ENCODE results near the gene HYAL3. TPM values are rescaled to one million over a fixed set of nuclear protein-coding genes. Genes with fewer than 3 reads are reported as not detected.

Gene HYAL3, protein sequence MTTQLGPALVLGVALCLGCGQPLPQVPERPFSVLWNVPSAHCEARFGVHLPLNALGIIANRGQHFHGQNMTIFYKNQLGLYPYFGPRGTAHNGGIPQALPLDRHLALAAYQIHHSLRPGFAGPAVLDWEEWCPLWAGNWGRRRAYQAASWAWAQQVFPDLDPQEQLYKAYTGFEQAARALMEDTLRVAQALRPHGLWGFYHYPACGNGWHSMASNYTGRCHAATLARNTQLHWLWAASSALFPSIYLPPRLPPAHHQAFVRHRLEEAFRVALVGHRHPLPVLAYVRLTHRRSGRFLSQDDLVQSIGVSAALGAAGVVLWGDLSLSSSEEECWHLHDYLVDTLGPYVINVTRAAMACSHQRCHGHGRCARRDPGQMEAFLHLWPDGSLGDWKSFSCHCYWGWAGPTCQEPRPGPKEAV
- 1.8 and 2.4 TPM in 2 replicates for total RNA-seq

DNA sequence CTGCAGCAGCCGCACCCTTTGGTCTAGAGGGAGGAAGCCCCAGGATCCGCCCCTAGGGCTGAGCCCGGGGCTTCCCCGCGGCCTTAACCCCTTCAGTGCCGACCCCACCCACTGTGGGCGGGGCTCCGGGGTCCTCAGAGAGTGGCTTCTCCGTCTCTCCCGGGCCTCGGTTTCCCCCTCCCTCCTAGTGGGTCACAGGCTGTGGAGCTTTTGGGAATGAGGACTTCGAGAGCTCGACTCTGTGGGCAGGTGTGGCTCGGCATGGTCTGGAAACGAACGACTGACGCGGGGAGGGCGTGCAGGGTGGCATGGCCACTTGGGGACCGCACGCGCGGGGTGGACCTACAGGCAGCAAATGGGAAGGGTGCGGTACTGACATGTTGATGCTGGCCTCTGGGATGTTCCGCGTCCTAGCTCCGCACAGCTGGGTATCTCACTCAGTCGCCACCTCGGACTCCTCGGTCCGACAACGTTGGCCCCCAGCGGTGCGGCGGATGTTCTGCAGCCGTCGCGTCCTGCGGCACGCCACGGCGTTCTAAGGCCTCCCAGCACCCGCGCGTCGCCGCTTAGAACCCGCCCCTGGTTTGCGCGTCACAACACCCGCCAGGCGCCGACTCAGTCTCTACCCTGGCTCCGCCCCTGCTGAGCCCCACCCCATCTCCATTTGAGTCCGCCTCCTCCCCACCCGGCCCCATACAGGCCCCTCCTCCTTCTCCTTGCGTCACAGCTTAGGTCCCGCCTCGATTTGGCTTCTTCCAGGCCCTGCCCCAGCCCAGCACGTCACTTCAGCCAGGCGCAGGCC lies at the start of gene HYAL3, which contains the start of gene NAA80:
Gene HYAL3 (minus strand): TSS at position 570 of the 802 bp plus-strand sequence. CDS start 3,803 bp downstream, outside the sequence.
Gene NAA80 (minus strand): TSS at position 570 of the 802 bp plus-strand sequence. CDS start 1,942 bp downstream, outside the sequence.

DNA sequence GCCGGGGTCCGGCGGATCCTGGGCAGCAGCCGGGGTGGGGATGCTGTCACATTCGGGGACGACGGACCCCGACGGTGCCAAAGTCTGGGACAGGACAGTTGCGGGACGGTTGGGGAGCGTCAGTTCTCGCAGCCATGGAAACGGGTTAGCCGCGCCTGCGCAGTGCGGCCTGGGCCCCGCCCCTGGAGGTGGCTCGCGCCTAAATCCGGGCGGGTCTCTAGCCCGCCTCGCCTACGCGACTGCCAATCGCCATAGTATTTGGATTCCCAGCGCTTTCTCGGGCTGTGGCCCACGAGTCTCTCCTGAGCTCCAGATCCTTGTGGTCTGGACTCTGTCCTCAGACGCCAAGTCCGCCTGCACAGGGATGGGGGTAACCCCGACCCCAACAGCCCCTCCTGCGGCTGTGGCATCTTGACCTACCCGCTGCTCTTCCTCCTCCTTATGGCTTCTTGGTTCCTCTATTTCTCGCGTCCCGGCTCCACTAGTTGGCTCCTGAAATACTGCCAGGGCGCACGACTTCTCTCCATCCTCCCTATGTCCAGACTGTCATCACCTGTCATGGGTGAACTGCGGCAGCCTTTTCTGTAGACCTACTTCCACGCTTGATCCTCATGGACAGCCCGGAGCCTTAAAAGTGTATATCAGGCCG lies 46.5 kb upstream of the HYAL3 start, which contains the start of gene ZMYND10:
Gene ZMYND10 (minus strand): TSS at position 147 of the 649 bp plus-strand sequence. CDS start 153 bp downstream, outside the sequence.

DNA sequence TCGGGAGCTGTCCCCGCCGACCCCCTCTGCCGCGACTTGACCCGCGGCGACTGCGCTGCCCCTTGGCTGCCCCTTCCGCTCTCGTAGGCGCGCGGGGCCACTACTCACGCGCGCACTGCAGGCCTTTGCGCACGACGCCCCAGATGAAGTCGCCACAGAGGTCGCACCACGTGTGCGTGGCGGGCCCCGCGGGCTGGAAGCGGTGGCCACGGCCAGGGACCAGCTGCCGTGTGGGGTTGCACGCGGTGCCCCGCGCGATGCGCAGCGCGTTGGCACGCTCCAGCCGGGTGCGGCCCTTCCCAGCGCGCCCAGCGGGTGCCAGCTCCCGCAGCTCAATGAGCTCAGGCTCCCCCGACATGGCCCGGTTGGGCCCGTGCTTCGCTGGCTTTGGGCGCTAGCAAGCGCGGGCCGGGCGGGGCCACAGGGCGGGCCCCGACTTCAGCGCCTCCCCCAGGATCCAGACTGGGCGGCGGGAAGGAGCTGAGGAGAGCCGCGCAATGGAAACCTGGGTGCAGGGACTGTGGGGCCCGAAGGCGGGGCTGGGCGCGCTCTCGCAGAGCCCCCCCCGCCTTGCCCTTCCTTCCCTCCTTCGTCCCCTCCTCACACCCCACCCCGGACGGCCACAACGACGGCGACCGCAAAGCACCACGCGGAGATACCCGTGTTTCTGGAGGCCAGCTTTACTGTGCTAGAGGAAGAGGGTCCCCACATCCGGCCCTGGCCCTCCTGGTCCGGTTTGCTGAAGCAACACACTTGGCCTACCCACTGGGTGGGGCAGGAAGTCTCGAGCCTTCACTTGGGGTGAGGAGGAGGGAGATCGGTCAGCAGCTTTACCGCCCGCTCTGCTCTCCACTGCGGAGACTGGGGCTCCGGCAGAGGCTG lies 41.5 kb upstream of the HYAL3 start, which contains the start of gene RASSF1:
Gene RASSF1 (minus strand): TSS at position 389 of the 882 bp plus-strand sequence. CDS start 31 bp downstream, at position 358.

DNA sequence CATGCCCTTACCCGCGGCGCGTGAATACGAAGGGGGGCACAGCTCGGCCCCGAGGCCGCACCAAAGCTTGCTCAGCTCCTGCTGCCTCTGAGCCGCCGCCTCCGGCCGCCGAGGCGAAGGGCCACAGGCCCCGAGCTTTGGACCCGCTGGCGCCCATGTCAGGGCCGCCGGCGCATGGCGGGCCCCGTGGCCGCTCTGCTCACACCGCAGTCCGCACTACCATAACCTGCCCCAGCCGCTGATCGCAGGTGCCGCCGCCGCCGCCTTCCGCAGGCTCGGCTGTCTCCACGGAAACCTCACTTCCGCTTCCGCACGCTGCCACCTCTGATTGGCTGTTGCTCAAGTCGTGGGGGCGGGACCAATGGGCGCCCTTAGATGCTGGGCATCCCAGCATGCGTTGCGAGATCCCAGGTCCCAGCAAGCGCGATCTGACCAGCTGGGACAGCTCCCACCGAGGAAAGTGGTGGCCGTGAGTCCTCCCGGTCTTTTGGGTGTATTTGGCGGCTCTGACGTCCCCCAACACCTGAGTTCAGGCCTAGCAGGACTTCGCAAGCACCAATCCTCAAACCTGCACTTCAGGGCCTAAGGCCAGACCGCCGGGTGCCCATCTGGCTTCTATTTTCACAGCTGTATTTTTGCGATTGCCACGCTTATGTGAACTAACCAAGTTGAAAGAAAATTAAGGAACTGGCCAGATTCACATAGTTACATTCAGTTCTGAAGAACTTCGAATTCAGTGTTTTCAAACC lies 28.9 kb upstream of the HYAL3 start, which contains the start of gene TUSC2:
Gene TUSC2 (minus strand): TSS at position 281 of the 749 bp plus-strand sequence. CDS start 124 bp downstream, at position 157.

DNA sequence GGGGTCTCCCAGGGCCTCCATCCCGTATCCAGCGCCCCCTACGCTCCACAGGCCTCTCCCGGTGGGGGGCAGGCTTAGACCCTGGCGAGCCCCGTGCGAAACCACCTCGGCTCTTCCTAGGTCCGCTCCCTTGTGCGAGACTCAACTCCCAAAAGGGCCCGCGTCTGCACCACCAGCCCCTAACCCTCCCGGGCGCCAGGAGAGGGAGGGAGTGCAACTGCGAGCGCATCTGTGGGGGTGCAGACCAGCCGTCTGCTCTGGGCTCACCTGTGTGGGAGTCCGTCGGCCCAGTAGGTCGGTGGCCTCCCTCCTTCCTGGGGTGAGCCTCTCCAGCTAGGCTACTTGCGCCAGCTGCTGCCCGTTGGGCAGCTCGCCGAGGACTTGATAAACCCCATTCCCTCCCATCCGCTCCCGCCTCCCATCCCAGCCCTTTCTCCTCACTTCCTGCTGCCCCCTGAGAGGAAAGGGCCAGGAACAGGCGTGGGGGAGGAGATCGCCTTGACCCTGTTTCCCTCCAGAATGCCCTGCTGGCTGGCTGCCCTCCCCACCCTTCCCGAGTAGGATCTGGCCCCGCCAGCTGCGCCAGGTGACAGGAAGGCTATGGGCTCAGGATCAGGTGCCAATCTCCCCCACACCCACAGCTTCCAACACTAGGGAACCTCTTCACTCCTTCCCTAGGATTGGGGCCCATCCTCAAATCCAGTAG lies 23.3 kb upstream of the HYAL3 start, which contains the start of gene HYAL2:
Gene HYAL2 (minus strand): TSS at position 360 of the 706 bp plus-strand sequence. CDS start 2,256 bp downstream, outside the sequence.

DNA sequence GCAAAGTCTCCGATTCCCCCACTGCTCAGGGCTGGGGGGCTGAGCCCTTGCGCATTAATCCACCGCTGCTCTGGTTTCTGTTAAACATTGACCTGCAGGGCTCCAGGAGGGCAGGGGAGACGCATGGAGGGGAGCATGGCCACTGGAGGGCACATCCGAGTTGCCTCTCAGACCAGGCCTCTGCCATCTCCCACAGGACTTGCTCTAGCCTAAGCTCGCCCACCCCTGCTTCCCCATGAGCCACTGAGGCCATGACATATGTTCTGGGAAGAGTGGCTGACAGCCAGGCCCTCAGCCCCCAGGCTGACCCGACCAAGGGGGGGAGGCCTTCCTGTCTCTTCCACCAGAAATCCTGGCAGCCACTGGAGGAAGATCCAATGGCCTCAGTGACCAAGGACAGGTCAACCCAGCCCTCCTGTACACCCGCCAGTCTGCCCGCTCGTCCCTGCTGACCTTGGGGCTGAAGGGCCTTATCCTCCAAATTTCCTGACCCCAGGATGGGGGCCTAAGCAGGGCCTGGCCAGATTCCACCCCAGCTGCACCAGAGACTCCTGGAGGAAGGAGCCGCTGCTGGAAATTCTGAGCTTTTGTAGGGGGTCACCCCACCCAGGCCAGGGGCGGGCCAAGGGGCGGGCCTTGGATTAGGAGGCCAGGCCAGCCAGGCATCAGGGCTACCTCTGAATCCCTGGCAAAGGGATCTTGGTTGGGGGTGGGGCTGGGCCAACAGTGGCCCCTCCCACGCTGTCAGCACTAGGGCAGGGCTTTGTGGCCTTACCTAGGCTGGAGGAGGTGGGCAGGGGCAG lies 4.0 kb upstream of the HYAL3 start, which contains the start of gene HYAL1:
Gene HYAL1 (minus strand): TSS at position 562 of the 803 bp plus-strand sequence. CDS start 618 bp downstream, outside the sequence.

GRCh38 chr3:50292159-50293078 lies 6.8 kb downstream of the HYAL3 start, which contains the start of gene IFRD2:
TSS of gene IFRD2 (minus strand) at chr3:50292429. CDS start at chr3:50292274, 155 bp downstream.

DNA sequence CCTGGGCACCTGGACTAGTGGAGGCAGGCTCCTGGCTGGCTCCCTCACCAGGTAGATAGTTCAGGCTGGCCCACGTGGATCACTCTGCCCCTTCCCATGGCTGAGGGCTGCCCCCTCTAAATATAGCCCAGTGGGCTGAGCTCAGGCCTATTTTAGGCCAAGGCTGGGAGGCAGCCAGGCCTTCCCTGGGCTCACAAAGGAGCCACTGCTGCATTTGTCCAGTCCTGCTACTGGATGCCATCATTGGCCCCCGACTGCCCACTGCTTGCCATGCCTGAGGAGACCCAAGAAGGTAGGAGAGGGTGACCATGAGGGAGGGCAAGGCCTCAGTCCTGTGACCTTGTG lies 20.4 kb downstream of the HYAL3 start, which contains the start of gene LSMEM2:
Gene LSMEM2 (plus strand): TSS at position 208 of the 345 bp plus-strand sequence. CDS start 27 bp downstream, at position 235.

DNA sequence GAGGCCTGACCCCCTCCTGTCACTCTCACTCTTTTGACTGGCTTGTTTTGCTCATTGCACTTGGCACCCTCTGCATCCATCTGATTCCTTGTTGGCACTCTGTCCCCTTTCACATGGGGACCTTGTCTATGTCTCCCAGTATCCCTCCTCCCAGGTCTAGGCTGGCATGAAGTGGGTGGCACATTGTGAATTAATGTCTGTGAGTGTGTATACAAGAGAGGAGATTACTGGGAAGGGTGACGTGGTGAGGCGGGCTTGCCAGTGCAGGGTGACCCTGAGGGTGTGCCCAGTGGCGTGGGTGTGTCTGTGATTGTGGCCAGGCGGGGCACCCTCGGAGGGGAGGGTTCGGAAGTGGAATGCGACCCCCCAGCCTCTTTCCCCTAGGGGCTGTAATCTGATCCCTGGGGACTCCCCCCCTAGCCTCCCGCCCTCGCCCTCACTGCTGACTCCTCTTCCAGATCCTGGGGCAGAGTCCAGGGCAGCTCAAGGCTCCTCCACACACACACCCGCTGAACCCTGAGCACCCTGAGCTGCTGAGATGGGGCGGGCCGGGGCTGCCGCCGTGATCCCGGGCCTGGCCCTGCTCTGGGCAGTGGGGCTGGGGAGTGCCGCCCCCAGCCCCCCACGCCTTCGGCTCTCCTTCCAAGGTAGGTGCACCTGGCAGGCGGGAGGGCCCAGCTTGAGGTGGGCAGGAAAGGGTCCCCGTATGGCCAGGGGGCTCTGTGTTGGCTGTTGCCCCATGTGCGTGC lies 30.3 kb downstream of the HYAL3 start, which contains the start of gene SEMA3B:
Gene SEMA3B (plus strand): TSS at position 445 of the 749 bp plus-strand sequence. CDS start 94 bp downstream, at position 539.

Other genes starting within 250 kb of the HYAL3 start
- gene RBM5, start 210.5 kb downstream of the HYAL3 start, total RNA-seq = 118 and 167 TPM in 2 replicates
- gene SEMA3F, start 144.1 kb downstream of the HYAL3 start, total RNA-seq = under 0.01 and 0.43 TPM in 2 replicates
- gene GNAT1, start 107.8 kb downstream of the HYAL3 start, total RNA-seq = not detected in 2 replicates
- not detected in 2 replicates for gene SLC38A3, start 94.1 kb downstream of the HYAL3 start, total RNA-seq
- gene GNAI2, start 63.2 kb downstream of the HYAL3 start, total RNA-seq = 306 and 400 TPM in 2 replicates
- 3.0 and 25.4 TPM in 2 replicates for gene SEMA3B, start 30.3 kb downstream of the HYAL3 start, total RNA-seq
- not detected in 2 replicates for gene LSMEM2, start 20.3 kb downstream of the HYAL3 start, total RNA-seq
- 74.6 and 130 TPM in 2 replicates for gene IFRD2, start 7.0 kb downstream of the HYAL3 start, total RNA-seq
- gene NAA80, start within 50 bp of the HYAL3 start, total RNA-seq = 6.6 and 9.6 TPM in 2 replicates
- gene HYAL1, start 4.2 kb upstream of the HYAL3 start, total RNA-seq = 1.1 TPM in 2 replicates
- 24.9 and 78.5 TPM in 2 replicates for gene HYAL2, start 23.3 kb upstream of the HYAL3 start, total RNA-seq
- gene TUSC2, start 28.8 kb upstream of the HYAL3 start, total RNA-seq = 24.5 and 28.3 TPM in 2 replicates
- gene RASSF1, start 41.4 kb upstream of the HYAL3 start, total RNA-seq = 26.9 and 30.4 TPM in 2 replicates
- gene ZMYND10, start 46.3 kb upstream of the HYAL3 start, total RNA-seq = 0.22 and 0.86 TPM in 2 replicates
- 17.9 and 27.3 TPM in 2 replicates for gene NPRL2, start 51.4 kb upstream of the HYAL3 start, total RNA-seq
- 27.6 and 38.1 TPM in 2 replicates for gene CYB561D2, start 51.5 kb upstream of the HYAL3 start, total RNA-seq
- 85.1 and 92.9 TPM in 2 replicates for gene TMEM115, start 60.1 kb upstream of the HYAL3 start, total RNA-seq
- gene CACNA2D2, start 204.2 kb upstream of the HYAL3 start, total RNA-seq = not detected in 2 replicates